ENCODE results near the gene KANSL1. TPM values are rescaled to one million over a fixed set of nuclear protein-coding genes. Genes with fewer than 3 reads are reported as not detected.

Gene KANSL1
- total and polyA plus RNA-seq, 2 donors (not counting 1 experiment from before 2014, with no cell fraction given) = 36.8 to 233 TPM

GRCh38 chr17:46027048-46027975 lies 165.9 kb downstream of the KANSL1 start:
- peak; percentile 26 for DNase-seq
- H3K4me1 ChIP-seq (ENCODE audit: control insufficient read depth in 2 of 2, insufficient read depth in 2 of 2, low read length in 2 of 2) = peaks cover 49 to 59% of the 10 kb centered on the region in 2 donors
- ChIA-PET CTCF (interaction anchor here (0.6 to 6.2 kb wide), 7 partner anchors 8 to 914 kb away, joined by 3 to 43 read pairs (median 9); no protein-coding TSS in a partner anchor), POLR2A (interaction anchor here (0.7 to 0.8 kb wide), 2 partner anchors 81 to 151 kb away, joined by 4 to 7 read pairs; no protein-coding TSS in a partner anchor)
- ATAC-seq (ENCODE audit: low read depth) = no peak
- H3K79me2 ChIP-seq (ENCODE audit: control insufficient read depth, insufficient read depth, low read length) = no peaks in the 10 kb centered on the region
- Mint-ChIP-seq H3K9me3 (ENCODE audit: insufficient read depth) (no peaks in the 10 kb centered on the region), H3K27me3 (no peaks in the 10 kb centered on the region), H3K27ac (peak overlapping the region; percentile 91), H3K4me1 (peaks cover 57% of the 10 kb centered on the region), H3K4me3 (no peak overlapping the region)
- 82% methylated on average over 7 of the region's 12 CpGs for WGBS (ENCODE audit: insufficient coverage)
- H3K4me3 ChIP-seq (ENCODE audit: control extremely low read depth in 1 of 5, extremely low read depth in 1 of 5, insufficient read depth in 1 of 5, low read depth in 2 of 5, low read length in 4 of 5) = no peak overlapping the region
- H3K36me3 ChIP-seq (replicated peaks in 1 of 2; ENCODE audit: control extremely low read depth in 1 of 2, control insufficient read depth in 1 of 2, extremely low read depth in 1 of 2, insufficient read depth in 2 of 2, low read length in 1 of 2) = peaks cover 6 to 23% of the 10 kb centered on the region in 2 experiments
- intact Hi-C loops (cut with micrococcal nuclease) = no loop called here
- TF ChIP-seq CTCF (IDR thresholded peaks at IDR 0.05) (no peak), EZH2 (IDR thresholded peaks at IDR 0.05; ENCODE audit: borderline replicate concordance, insufficient read depth, low read depth, low read length, poor library complexity, severe bottlenecking) (no peak)
- peak overlapping the region; percentile 65 to 69 for H3K27ac ChIP-seq (ENCODE audit: low read length in 2 of 2)
- peaks cover 0 to 3% (median 2%) of the 10 kb centered on the region in 3 donors for H3K9me3 ChIP-seq (ENCODE audit: control extremely low read depth in 1 of 3, control insufficient read depth in 2 of 3, insufficient read depth in 1 of 3, low read length in 2 of 3)
- H3K4me2 ChIP-seq (replicated peaks; ENCODE audit: low read depth, low read length, poor library complexity, severe bottlenecking) = peak overlapping the region; percentile 49
- no peak overlapping the region for H2AFZ ChIP-seq (ENCODE audit: insufficient read depth, low read depth, low read length, poor library complexity, severe bottlenecking)
- no peaks in the 10 kb centered on the region for H3K27me3 ChIP-seq (replicated peaks in 1 of 4; ENCODE audit: control extremely low read depth in 1 of 4, control insufficient read depth in 3 of 4, insufficient read depth in 4 of 4, low read length in 3 of 4)
- H4K20me1 ChIP-seq (ENCODE audit: control insufficient read depth, insufficient read depth, low read length, poor library complexity, severe bottlenecking) = no peaks in the 10 kb centered on the region
- H3K9ac ChIP-seq (ENCODE audit: low read length) = no peak overlapping the region
